NCI-H2196 treated with DMSO at 0.1 percent for 48 hours (cell line): Measurements from ENCODE around the gene ZFAND3.

ENCODE experiments used
- DNase-seq: peaks from one replicate; lab custom pipeline; 2025; ENCODE audit not compliant: unreplicated experiment; lab: John Stamatoyannopoulos, UW

Gene ZFAND3

DNA sequence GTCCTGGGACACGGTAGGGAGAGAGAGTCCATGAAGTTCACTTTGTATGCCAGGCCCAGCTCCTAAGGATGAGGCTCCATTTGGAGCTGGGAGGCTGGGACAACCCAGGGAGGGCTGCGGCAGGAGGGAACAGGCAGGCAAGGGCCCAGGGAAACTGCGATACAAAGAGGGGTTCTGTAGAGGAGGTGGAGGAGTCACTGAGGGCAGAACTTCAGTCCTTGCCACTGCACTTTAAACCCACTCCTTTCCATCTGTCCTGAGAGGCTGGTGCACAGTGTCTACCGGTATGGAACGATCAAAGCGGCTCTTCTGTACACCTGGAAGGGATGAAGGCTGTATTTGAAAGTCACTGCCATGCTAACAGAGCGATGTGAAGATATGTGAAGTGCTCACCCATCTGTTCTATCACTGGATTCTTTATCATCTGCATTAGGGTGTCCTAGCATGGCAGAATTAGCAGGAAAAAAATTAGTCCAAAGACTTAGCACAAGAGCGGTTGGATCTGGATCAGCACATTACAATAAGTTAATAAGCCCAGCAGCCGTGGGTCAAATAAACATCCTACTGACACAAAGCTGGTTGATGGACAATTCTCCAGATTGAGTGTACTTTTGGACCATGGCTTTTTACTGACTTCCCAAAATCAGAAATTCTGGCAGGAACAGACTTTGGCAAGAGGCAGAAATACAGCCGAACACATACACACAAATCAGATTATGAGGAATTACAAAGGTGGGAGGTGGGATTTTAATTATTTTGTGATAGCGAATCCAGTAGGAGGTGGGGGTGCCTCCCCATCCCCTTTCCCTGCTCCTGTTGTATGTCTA is 20.9 kb upstream of the ZFAND3 start:
- no peak for DNase-seq

DNA sequence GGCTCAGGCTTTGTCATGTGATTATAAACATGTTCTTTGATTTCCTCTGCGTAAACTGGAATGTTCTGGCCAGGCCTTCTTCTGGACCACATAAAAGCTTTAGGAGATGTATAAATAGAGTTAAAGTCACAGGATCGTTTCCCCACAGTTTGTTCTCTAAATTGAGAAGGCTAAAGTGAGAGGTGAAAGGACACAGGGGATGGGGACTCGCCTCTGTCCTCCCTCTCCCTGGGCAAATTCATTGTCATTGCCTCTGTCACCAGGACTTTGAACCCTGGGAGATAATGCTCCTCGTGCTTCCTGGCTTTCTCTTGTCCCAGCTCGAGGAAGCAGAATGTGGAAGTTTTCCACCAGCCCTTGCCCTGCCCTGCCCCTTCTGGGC is 20.3 kb upstream of the ZFAND3 start:
- no peak for DNase-seq

DNA sequence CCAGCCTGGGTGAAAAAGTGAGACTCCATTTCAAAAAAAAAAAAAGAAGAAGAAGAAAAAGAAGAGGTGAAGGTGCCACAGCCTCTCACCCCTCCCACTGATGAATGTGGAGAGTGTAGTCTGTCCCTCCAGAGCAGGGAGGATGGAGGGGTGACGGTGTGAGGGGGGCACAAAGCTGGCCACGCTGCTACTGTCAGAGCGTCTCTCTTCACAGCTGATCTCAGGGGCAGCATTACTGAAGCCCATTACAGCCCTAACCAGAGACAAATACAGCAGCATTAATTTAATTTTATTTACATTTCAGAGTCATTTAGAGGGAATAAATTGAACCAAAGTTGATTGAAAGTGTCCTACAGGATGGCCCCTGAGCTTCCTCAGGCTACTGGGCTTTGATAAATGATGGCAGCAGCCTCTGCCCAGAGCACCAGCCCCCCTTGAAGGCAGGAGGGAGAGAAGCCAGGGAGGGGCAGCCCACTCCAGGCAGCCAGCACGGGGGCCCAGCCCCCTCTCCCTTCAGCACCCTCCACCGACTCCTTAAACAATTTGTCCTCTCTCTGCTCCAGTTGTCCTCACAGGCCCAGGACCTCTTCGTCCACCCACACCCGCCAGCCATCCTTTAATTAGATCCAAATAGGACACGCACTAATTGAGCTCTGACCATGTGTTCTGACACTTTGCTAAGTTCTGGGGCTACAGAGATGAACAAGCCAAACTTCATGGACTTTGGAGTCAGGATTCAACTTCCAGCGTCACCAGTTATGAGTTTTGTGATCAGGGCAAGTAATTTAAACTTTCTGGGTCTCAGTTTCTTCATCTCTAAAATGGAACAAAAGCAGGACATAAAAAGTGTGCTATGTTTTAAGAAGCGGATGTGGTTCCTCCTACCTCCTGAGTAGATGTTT is 18.6 kb upstream of the ZFAND3 start:
- no peak for DNase-seq

DNA sequence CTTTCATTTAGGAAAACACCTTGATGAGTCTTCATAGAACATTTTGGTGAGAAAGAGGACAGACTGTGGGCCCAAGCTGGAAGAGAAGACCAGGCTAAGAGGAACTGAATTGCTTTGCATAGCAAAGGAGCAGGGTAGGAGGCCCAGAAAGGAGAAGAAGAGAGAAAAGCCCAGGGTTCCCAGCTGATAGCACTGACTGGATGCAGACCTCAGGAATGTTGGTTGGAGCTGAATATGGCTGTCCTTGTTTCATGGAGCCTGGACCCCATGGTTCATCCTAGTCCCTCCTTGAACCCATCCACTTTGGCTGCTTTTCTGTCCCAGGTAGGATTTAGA is 18.0 kb upstream of the ZFAND3 start:
- DNase-seq, result no peak

DNA sequence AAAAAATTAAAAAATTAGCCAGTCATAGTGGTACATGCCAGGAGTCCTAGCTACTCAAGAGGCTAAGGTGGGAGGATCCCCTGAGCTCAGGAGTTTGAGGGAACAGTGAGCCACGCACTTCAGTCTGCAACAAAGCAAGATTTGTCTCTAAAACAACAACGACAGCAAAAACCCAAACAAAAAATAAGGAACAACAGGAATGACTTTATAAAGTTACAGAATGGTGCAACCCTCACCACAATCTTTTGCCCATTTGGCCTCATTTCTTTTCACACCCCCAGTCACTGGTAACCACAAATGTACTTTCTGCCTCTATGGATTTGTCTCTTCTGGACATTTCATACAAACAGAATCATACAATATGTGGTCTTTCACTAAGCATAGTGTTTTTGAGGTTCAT is 16.7 kb upstream of the ZFAND3 start:
- no peak for DNase-seq

DNA sequence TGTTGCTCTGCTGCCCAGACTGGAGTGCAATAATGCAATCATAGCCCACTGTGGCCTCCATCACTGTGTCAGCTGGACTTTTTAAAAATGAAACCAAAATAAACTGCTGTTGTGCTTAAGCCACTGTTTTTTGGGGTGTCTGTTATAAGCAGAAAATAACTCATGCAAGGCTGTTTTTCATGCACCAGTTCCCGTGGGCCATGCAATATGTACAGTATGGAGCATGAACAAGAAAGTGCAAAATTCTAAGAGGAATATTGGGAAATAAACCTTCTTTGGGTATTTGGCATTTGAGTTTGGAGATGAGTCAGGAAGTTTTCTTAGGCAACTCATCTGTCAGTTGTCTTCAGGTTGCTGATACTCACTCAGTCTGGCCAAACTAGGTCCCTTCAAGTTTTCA is 14.9 kb upstream of the ZFAND3 start:
- no peak for DNase-seq

DNA sequence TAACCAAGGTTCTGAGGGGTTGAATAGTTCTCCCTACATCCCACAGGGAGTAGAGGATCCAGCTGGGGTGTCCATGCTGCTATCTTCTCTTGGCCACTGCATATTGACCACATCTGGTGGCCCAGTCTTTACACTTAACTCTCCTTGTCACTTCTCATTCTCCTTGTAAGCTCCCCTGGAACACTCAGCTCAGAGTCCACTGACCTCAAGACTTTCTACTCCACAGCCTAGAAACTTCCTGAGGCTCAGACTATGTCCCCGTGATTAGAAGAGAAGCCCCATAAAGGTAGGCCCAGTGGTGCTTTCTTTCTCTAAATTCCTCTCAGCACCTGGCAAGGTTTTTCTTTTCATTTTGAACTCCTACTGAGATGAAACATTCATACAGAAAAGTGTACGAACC is 13.3 kb upstream of the ZFAND3 start:
- no peak for DNase-seq

DNA sequence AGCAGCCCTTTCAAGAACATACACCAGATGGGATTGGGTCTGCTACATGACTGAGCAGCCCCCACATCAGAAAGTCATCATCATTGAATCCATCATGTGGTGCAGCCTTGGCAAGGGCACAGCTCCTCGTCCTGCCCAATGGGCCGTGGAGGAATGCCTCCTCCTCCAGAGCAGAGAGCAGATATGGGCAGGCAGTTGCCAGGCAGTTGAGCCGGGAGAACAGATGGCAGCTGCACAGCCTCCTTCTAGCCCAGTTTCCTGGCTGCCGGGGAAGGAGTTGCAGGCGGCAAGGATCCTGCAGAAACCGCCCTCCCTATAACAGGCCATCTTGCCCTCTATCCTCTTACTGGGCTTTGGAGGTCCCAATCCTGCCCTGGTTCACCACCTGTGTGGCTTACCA is 11.9 kb upstream of the ZFAND3 start:
- peak; percentile 26 for DNase-seq

DNA sequence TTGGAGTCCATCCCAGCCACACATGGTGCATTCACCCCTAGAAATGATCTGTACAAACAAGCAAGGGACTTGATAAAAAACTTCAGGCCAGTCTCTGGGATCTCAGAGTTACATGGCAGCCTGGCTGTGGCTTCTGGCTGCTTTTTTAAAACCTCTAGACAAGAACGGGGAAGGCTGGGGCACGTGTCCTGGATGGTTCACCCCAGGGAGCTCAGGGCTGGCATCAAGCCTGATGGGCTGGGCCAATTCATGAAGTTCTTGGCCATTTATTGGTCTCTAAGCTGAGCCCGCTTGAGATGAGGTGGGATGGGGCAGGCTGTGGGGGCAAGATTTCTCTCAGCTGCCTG is 10.4 kb upstream of the ZFAND3 start:
- no peak for DNase-seq

DNA sequence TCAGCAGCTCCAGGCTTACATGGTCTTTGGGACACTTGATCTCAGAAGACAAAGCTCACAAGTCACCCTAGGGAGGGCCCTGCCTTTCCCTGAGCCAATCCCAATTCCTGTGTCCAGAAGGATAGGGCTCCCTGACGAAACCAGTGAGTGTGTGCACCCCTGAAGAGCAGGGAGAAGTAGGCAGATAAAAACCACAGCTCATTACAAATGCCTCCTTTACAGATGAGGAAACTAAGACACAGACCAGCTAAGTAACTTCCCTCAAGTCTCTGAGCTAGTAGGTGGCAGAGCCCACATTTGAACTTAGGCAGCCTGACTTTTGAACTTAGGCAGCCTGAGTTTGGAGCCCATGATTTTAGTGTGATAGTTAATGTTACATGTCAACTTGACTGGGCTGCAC is 6.7 kb upstream of the ZFAND3 start:
- no peak for DNase-seq

DNA sequence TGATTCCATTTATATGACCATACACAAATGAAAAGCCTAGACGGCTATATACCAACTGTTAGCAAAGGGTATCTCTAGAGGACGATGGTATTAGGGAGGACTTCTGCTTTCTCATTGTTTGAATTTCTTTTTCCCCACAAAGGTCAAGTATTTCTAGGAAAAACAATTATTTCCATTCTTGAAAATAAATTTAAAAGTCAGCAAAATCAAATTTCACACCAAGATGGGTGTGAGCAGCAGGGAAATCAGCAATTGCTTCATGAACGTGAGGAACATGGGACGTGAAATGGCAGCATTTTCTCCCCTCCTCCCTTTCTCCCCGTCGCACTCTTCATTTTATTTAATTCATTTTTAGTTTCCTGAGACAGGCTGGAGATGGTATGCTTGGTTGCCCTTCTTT is 5.2 kb upstream of the ZFAND3 start:
- DNase-seq, result no peak

DNA sequence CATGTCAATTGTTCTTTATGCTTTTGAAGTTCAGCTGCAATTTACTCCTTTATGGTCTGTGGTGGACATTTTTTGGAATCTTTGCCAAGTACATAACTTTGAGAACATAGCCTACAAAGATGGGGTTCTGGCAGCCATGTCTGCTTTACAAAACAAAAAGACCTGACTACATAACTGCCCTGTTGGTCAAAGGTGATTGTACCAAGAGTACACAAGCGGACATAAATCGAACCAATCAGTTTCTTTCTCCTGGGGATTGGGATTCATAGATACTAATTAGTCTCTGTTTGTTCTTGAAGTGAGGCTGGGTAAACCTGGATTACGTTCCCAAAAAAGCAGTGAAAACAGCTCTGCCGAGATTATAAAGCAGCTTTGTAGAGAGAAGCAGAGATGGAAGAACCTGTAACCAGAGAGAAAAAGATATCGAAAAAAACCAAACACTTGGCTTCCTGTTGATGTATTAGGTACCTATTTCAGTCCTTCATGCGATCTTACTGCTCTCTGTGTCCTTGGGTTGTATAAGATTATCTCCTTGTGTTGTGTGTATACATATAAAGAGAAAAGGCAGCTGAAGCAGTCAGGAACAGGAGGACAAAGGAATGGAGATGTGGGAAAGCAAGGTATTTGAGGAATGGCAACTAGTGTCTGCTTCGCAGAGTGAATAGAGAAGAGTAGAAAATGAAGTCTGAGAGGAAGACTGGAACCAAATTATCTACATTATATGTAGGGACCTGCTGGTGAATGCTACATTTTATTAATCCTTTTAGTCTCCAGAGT is 2.7 kb upstream of the ZFAND3 start:
- DNase-seq, result no peak

DNA sequence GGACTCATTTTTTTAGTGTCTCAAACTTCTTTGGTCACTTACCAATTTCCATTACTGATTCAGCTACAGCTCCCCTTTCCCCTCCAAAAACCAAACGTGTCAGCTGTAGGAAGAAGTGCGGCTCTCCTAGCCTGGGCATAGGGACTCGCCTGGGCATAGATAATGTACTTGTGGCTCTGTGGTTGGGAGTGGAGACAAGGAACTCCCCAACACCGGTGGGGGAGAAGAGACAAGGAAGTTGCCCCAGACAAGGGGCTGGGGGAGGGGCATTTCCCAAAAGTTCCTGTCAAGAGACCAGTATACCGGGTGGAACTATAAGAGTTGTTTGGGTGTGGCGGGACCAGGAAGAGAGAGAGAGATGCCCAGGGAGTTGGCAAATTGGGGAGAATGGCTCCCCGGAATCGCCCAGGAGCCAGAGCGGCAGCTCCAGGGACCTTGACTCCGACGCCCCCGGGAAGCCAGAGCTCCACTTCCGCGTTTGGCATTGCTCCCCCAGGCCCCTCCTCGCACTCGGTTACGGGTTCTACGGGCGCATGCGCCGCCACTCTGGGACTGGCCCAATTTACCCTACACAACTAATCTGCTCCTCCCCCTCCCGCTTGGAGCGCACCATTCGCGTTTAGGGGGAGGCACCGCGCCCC is 871 bp upstream of the ZFAND3 start:
- DNase-seq, result peak; percentile 96

DNA sequence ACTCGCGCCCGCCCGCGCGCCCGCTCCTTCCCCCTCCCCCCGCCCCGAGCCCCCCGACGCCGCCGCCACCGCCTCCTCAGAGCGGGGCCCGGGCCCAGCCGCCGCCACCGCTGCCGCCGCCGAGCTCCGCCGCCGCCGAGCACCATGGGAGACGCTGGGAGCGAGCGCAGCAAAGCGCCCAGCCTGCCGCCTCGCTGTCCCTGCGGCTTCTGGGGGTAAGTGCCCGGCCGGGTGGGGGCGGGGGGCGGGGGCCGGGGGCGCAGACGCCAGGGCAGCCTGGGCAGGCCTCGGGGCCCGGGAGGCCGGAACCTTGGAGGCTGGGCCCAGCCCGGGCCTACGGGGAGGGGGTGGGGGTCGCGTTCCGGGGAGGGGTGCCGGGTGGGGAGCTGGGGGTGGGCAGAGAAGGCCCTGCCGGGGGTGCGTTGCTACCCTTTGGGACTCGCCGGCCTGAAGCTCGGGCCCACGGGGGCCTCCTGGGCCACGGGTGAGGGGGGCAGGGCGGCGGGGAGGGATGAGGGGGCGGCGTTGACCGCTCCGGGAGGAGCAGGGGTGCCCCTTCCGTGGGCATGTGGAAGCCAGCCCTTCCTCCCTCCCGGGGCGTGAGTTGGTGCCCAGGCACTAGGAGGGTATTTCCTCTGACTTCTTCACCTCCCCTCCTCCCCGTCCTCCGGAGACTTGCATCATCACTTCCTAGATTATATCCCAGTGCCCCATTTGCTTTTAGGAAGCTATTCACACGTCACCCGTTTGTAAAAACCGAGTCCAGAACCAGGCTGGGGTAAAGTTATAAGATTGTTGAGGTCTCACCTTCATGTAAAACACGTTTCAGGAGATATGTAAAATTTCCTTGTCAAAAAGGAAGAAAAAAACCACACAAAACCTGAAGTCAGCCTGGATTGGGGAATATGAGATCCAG is 533 bp downstream of the ZFAND3 start:
- no peak for DNase-seq

DNA sequence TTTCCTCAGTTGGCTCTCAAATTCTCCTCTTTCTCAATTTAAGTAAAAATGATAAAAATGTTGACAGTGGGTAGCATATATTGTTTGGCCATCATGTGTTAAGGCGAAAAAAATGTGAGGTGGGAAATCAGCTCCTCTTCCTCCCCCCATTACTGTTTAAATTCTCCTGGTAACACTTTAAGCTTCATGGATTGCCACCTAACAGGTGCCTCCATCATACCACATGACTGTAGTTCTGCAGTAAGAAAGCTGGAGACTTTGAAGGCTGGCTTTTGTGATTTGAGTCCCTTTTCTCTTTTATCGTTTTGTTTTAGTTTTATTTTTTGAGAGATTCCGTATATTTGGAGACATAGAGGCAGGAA is 1.2 kb downstream of the ZFAND3 start:
- no peak for DNase-seq

DNA sequence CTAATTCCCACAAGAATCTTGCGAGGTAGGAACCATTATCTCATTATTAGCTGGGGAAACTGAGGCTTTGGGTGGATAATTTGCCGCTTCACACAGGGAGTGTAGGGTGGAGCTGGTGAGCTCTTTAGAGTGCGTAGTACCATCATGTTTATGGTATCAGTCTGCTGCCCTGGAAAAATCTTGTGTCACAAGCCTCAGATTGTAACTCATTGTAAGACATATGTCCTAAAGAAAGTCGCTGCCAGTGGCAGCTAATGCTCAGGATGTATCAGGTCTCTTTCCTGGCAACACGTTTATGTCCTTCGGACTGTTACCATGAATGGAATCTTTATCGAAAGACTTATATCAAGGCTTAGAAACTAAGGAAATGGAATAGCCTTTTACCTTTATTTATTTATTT is 1.9 kb downstream of the ZFAND3 start:
- DNase-seq, result no peak

DNA sequence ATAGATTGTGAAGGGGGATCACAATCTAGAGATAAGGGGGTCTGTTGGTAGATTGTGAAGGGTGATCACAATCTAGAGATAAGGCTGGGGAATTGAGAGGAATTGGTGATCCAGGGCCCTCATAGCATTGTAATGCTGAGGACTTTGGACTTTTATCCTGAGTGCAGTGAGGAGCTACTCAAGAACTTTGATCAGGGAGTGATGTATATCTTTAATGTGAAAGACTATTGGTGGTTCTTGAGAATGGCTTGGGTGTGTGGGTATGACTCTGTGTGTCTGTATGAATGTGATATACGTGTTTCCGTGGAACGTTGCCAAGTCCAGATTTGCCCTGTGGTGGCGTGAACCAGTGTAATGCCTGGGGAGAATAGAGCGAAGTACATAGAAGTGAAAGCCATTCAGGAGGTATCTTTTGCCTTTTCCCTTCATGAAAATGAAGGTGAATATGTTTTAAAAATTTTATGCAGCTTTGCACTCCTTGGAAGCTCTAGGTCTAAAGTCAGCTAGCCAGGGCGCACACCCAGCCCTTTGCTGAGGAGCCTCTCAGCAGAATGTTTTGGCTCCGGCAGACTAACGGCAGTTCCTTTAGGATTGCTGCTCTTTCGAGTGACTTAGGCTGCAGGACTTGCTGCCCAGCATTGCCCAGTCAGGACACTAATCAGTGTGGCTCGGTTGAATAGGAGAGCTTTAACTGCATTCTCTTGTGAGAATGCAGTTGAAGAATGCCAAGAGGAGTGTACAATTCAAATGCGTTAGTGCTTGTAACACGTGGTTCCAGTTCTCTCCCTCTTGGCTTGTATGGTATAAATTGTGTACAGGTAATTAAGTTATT is 3.5 kb downstream of the ZFAND3 start:
- no peak for DNase-seq

DNA sequence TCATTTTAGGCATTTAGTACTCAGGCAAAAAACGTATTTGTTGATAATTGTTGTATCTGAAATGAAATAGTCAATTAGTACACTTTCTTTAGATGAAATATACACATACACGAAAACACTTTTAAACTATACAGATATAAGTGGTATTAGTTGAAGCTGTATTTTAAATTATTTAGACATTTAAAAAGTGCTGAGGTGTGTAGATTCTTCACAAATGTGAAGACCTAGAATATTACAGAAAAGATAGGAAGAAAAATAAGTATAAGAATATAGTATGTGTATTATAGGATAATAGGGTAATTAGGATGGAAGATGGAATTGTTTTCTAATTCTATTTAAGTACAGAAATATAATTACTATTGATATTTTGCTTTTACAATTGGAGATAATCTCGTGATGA is 4.6 kb downstream of the ZFAND3 start:
- DNase-seq, result no peak

DNA sequence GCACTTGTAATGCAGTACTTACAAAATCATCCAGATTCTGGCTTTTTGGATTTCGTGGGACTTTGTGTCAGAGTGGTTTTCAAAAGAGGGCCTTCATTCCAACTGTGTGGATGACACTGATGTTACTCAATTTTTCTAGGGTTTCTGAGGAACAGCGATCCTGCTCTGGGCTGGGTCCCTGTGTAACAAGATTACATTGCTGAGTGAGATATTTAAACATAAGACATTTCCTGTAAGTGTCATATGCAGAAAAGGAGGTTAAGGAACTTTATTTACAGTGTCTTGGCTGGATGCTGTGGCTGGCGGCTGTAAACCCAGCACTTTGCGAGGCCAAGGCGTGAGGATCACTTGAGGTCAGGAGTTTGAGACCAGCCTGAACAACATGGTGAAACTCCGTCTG is 6.7 kb downstream of the ZFAND3 start:
- no peak for DNase-seq

DNA sequence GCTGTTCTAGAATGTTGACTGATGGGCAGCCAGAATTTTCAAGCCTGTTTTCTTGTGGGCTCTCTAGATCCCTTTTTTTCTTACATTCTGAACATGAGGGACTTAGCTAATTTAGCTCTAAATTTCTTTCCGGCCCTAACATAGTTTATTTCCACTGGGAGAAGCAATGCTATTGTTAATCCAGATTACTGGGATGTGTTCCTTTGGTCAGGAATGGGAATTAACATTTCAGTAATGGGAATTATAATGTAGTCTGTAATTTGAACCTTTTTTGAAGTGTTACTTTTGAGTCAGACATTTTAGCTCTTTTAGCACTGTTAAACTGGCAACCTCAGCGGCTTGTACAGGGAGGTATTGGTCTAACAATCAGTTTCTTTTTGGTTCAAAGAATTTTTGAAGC is 7.5 kb downstream of the ZFAND3 start:
- no peak for DNase-seq
